A673 (cell line): ENCODE data around the gene IL1RAPL1. TPM values are rescaled to one million over a fixed set of nuclear protein-coding genes. Genes with fewer than 3 reads are reported as not detected.
A peak's percentile ranks its signal among the peaks of the same experiment; 100 is the strongest.

Experiments used
- BruUV-seq: library from RNA; stranded (reverse); fragments of 400-500 nt; replicated peaks from 2 replicates; lab custom pipeline; 2021; lab: Mats Ljungman, UMichigan
- CTCF ChIA-PET: fragments of 300-600 bp; sonication (Branson Sonifier 250); formaldehyde crosslinking; loops from one replicate; lab custom pipeline; 2022; ENCODE audit warnings: antibody characterized with exemption; lab: Charles Lee
- POLR2A ChIA-PET: fragments of 300-600 bp; sonication (Branson Sonifier 250); formaldehyde crosslinking; loops from one replicate; lab custom pipeline; 2022; ENCODE audit warnings: antibody characterized with exemption; ENCODE audit not compliant: low non-redundant PET; lab: Charles Lee
- DNase-seq: peaks from one replicate; pipeline ENCODE4 v3.0.0-alpha.2; 2015; ENCODE audit warnings: low spot score
- H3K27ac ChIP-seq: fragments of 200-600 bp; sonication (generic); 2 replicates; pipeline ENCODE4 v1.5.1; 2016; ENCODE audit warnings: mixed run types, low read depth, mild to moderate bottlenecking, mixed read lengths, antibody characterized with exemption, low read length; ENCODE audit not compliant: poor library complexity, severe bottlenecking
- H3K27me3 ChIP-seq: fragments of 200-600 bp; sonication (generic); replicated peaks from 2 replicates; pipeline ENCODE4 v1.6.1; 2017; ENCODE audit warnings: mixed run types, low read depth, mild to moderate bottlenecking, mixed read lengths, antibody characterized with exemption, low read length; ENCODE audit not compliant: insufficient read depth, poor library complexity
- H3K36me3 ChIP-seq: fragments of 200-600 bp; sonication (generic); 2 replicates; pipeline ENCODE4 v1.6.1; 2016; ENCODE audit warnings: mixed run types, mild to moderate bottlenecking, mixed read lengths, antibody characterized with exemption, low read length; ENCODE audit not compliant: insufficient read depth, poor library complexity, severe bottlenecking
- H3K4me1 ChIP-seq: fragments of 200-600 bp; sonication (generic); 2 replicates; pipeline ENCODE4 v1.6.1; 2017; ENCODE audit warnings: mixed run types, mild to moderate bottlenecking, mixed read lengths, antibody characterized with exemption, low read length; ENCODE audit not compliant: insufficient read depth, poor library complexity, severe bottlenecking
- H3K4me3 ChIP-seq: fragments of 200-600 bp; sonication (generic); 2 replicates; pipeline ENCODE4 v1.5.1; 2016; ENCODE audit warnings: low read depth, mixed run types, mild to moderate bottlenecking, mixed read lengths, low read length; ENCODE audit not compliant: poor library complexity, severe bottlenecking
- H3K9me3 ChIP-seq: fragments of 200-600 bp; sonication (generic); 2 replicates; pipeline ENCODE4 v1.6.1; 2016; ENCODE audit warnings: mixed run types, low read depth, mild to moderate bottlenecking, mixed read lengths, antibody characterized with exemption, low read length; ENCODE audit not compliant: poor library complexity, severe bottlenecking
- CTCF ChIP-seq: fragments of 300-800, 200-600 bp; sonication (generic); conservative IDR thresholded peaks from 2 replicates; pipeline ENCODE4 v1.5.1; 2017; ENCODE audit warnings: low read depth, mild to moderate bottlenecking, antibody characterized with exemption, low read length, moderate library complexity, mixed read lengths
- EZH2 ChIP-seq: fragments of 200-600 bp; sonication (generic); IDR thresholded peaks from 2 replicates; pipeline ENCODE4 v1.6.1; 2017; ENCODE audit warnings: borderline replicate concordance, low read depth, mild to moderate bottlenecking, mixed read lengths, antibody characterized with exemption, low read length; ENCODE audit not compliant: poor library complexity, severe bottlenecking
- intact Hi-C: fragments of 100-400 bp; cut with micrococcal nuclease; formaldehyde crosslinking; loops from one replicate; pipeline ENCODE4 v1.10.0; 2022; ENCODE audit not compliant: unreplicated experiment
- total RNA-seq: library from RNA; stranded (reverse); gene quantifications from 2 replicates; pipeline ENCODE4 v1.2.3, GENCODE V29; 2021

IL1RAPL1 gene
- total RNA-seq, 1 experiment from 2014 or later: 0.21 TPM

- no peaks in the 10 kb centered on the region for H3K4me1 ChIP-seq
- no peak for TF ChIP-seq EZH2
- no peak for TF ChIP-seq CTCF
- BruUV-seq: no TSS peak
- no peaks in the 10 kb centered on the region for H3K36me3 ChIP-seq
- H3K4me3 ChIP-seq: no peak overlapping the region
- POLR2A ChIA-PET: no interaction called here
- no peaks in the 10 kb centered on the region for H3K9me3 ChIP-seq
- CTCF ChIA-PET: interaction anchor here (0.6 kb wide), 1 partner anchor 8 kb away, joined by 6 read pairs; no protein-coding TSS in a partner anchor
- H3K27me3 ChIP-seq: peaks cover 5% of the 10 kb centered on the region
- no peak overlapping the region for H3K27ac ChIP-seq
- no peak for DNase-seq
- intact Hi-C loops: no loop called here
These were observed 1247.5 kb downstream of the IL1RAPL1 start for GRCh38 chrX:29834764-29835163.

GRCh38 chrX:29841750-29842149 is 1254.5 kb downstream of the IL1RAPL1 start:
- no peak overlapping the region for H3K4me3 ChIP-seq
- CTCF ChIA-PET: no interaction called here
- H3K27me3 ChIP-seq: no peaks in the 10 kb centered on the region
- peaks cover 15% of the 10 kb centered on the region for H3K4me1 ChIP-seq
- intact Hi-C loops: no loop called here
- DNase-seq: peak; percentile 95
- H3K9me3 ChIP-seq: no peaks in the 10 kb centered on the region
- BruUV-seq: no TSS peak
- TF ChIP-seq EZH2: no peak
- no peak for TF ChIP-seq CTCF
- peak overlapping the region; percentile 38 for H3K27ac ChIP-seq
- H3K36me3 ChIP-seq: no peaks in the 10 kb centered on the region
- POLR2A ChIA-PET: no interaction called here

GRCh38 chrX:29842552-29842951 is 1255.3 kb downstream of the IL1RAPL1 start:
- ChIA-PET POLR2A (no interaction called here), CTCF (no interaction called here)
- no TSS peak for BruUV-seq
- Histone ChIP-seq H3K4me1 (peaks cover 15% of the 10 kb centered on the region), H3K4me3 (no peak overlapping the region), H3K27ac (peak overlapping the region; percentile 31), H3K27me3 (no peaks in the 10 kb centered on the region), H3K36me3 (no peaks in the 10 kb centered on the region), H3K9me3 (no peaks in the 10 kb centered on the region)
- TF ChIP-seq CTCF (no peak), EZH2 (no peak)
- intact Hi-C loops: no loop called here
- DNase-seq: no peak
